K562 (cell line): Measurements from ENCODE around the gene ZBTB20. TPM values are rescaled to one million over a fixed set of nuclear protein-coding genes. Genes with fewer than 3 reads are reported as not detected.

Experiments
- ATAC-seq: fragments of 200-7000 bp; cut with Tn5 transposase; 3 replicates; pipeline ENCODE4 v1.9.1; 2020; ENCODE audit warnings: moderate library complexity
- BruUV-seq: library from RNA; stranded (reverse); fragments of 400-500 nt; replicated peaks from 2 replicates; lab custom pipeline; 2021; lab: Mats Ljungman, UMichigan
- CTCF ChIA-PET: fragments of 300-600 bp; formaldehyde crosslinking; extraction: SDS; loops from one replicate; lab custom pipeline; 2021; ENCODE audit warnings: low intra/inter-chr PET ratio; lab: Yijun Ruan, JAX
- POLR2A ChIA-PET: fragments of 300-600, 350-650 bp; sonication (Branson Sonifier 250); formaldehyde crosslinking; extraction: SDS; loops from one replicate; lab custom pipeline; 2021; ENCODE audit warnings: antibody characterized with exemption, inconsistent platforms; lab: Yijun Ruan, JAX
- DNase-seq, 4 experiments: peaks; one replicate each; pipeline versions ENCODE4 v3.0.0 to v3.0.0-alpha.2; 2011 to 2018; ENCODE audit warnings: low spot score in 3 of 4, mixed read lengths in 3 of 4; ENCODE audit errors: extremely low read depth in 1 of 4
- FAIRE-seq: peaks from 2 replicates; lab custom pipeline; 2011; peaks lifted over from hg19 to GRCh38; lab: Jason Lieb, UNC
- H2AFZ ChIP-seq: 2 replicates; pipeline ENCODE4 v1.6.0; 2011; ENCODE audit warnings: low read depth, low read length, control low read depth, inconsistent platforms
- H3K27ac ChIP-seq: fragments of 200-600 bp; 3 replicates; pipeline ENCODE4 v1.8.0; 2011; ENCODE audit warnings: low read depth, mild to moderate bottlenecking, control low read depth, inconsistent platforms, low read length, moderate library complexity, mixed read lengths; ENCODE audit errors: extremely low read depth
- H3K27me3 ChIP-seq, 2 experiments: fragments of 300-600 bp in 1 of 2; 2 replicates in 1 of 2; 3 replicates in 1 of 2; pipeline versions ENCODE4 v1.6.0 to v1.8.0; 2011; ENCODE audit warnings: inconsistent platforms in 2 of 2, low read length in 2 of 2, mild to moderate bottlenecking in 1 of 2, mixed read lengths in 1 of 2, moderate library complexity in 1 of 2; ENCODE audit not compliant: control insufficient read depth in 2 of 2, insufficient read depth in 2 of 2
- H3K36me3 ChIP-seq: fragments of 300-600 bp; 3 replicates; pipeline ENCODE4 v1.8.0; 2011; ENCODE audit warnings: mild to moderate bottlenecking, low read length, inconsistent platforms; ENCODE audit not compliant: control insufficient read depth, insufficient read depth
- H3K4me1 ChIP-seq, 2 experiments: fragments of 200-600 bp in 1 of 2; replicated peaks in 1 of 2; 2 replicates in 1 of 2; 3 replicates in 1 of 2; pipeline versions ENCODE4 v1.5.1 to v1.8.0; 2011; ENCODE audit warnings: inconsistent platforms in 2 of 2, low read length in 2 of 2, mild to moderate bottlenecking in 1 of 2, mixed read lengths in 1 of 2, moderate library complexity in 1 of 2; ENCODE audit not compliant: control insufficient read depth in 2 of 2, insufficient read depth in 2 of 2
- H3K4me2 ChIP-seq: 2 replicates; pipeline ENCODE4 v1.6.1; 2011; ENCODE audit warnings: low read length, control low read depth, inconsistent platforms, mixed read lengths; ENCODE audit not compliant: insufficient read depth
- H3K4me3 ChIP-seq: fragments of 200-600 bp; sonication (generic), shearing (Covaris generic); 2 replicates; pipeline ENCODE4 v1.5.1; 2016; ENCODE audit warnings: control low read depth, inconsistent platforms
- H3K79me2 ChIP-seq: fragments of 200-600 bp; 3 replicates; pipeline ENCODE4 v1.8.0; 2011; ENCODE audit warnings: low read length, inconsistent platforms; ENCODE audit not compliant: control insufficient read depth, insufficient read depth
- H3K9ac ChIP-seq, 2 experiments: 2 replicates each; pipeline versions ENCODE4 v1.6.0 to v1.6.1; 2011; ENCODE audit warnings: low read depth in 2 of 2, low read length in 2 of 2, control low read depth in 1 of 2, inconsistent platforms in 1 of 2, mild to moderate bottlenecking in 1 of 2, mixed read lengths in 1 of 2; ENCODE audit not compliant: insufficient read depth in 1 of 2
- H3K9me1 ChIP-seq: one replicate; pipeline ENCODE4 v1.6.0; 2011; ENCODE audit warnings: inconsistent platforms, mild to moderate bottlenecking, low read length, moderate library complexity; ENCODE audit not compliant: control insufficient read depth, insufficient read depth
- H3K9me3 ChIP-seq: replicated peaks from 2 replicates; pipeline ENCODE4 v1.5.1; 2011; ENCODE audit warnings: low read depth, low read length, inconsistent platforms; ENCODE audit not compliant: control insufficient read depth, insufficient read depth
- H4K20me1 ChIP-seq: replicated peaks from 2 replicates; pipeline ENCODE4 v1.6.1; 2011; ENCODE audit warnings: low read length, inconsistent platforms, mixed read lengths; ENCODE audit not compliant: control insufficient read depth, insufficient read depth
- EP400 ChIP-seq: fragments of 450-650 bp; IDR thresholded peaks from 2 replicates; pipeline ENCODE4 v1.6.1; 2017; ENCODE audit warnings: antibody characterized with exemption, mild to moderate bottlenecking, moderate library complexity
- ETV5 ChIP-seq: sonication (generic); formaldehyde crosslinking; IDR thresholded peaks from 2 replicates; pipeline ENCODE4 v1.4.0; 2020; ENCODE audit warnings: low read depth, mild to moderate bottlenecking, missing genetic modification reagents
- KAT7 ChIP-seq: sonication (generic); formaldehyde crosslinking; IDR thresholded peaks from 2 replicates; pipeline ENCODE4 v1.8.0; 2022; ENCODE audit warnings: missing genetic modification reagents, mild to moderate bottlenecking, borderline replicate concordance
- SLC30A9 ChIP-seq: fragments of 250-450 bp; sonication (Bioruptor Pico); IDR thresholded peaks from 2 replicates; pipeline ENCODE4 v1.8.0; 2022; ENCODE audit warnings: mild to moderate bottlenecking, moderate library complexity
- SRF ChIP-seq, 2 experiments: fragments of 250-450, 450-650 bp in 1 of 2; sonication (Bioruptor Pico) in 1 of 2; sonication (generic) in 1 of 2; formaldehyde crosslinking; IDR thresholded peaks; 2 replicates each; pipeline versions ENCODE4 v1.5.0 to v1.5.1; 2020 to 2022; ENCODE audit warnings: mild to moderate bottlenecking in 1 of 2, missing genetic modification reagents in 1 of 2
- ZNF212 ChIP-seq: fragments of 450-650 bp; formaldehyde crosslinking; IDR thresholded peaks from 2 replicates; pipeline ENCODE4 v1.4.0; 2020; ENCODE audit warnings: mild to moderate bottlenecking
- ZNF324 ChIP-seq: fragments of 250-450 bp; sonication (Bioruptor Pico); IDR thresholded peaks from 2 replicates; pipeline ENCODE4 v1.4.0; 2020; ENCODE audit warnings: mild to moderate bottlenecking
- WGBS: fragments of 100-300 bp; shearing (Covaris generic); methylation state at CpG from one replicate; pipeline ENCODE4 v1.1.6; 2016; ENCODE audit warnings: low coverage, mixed read lengths; ENCODE audit not compliant: insufficient coverage; ENCODE audit errors: missing lambda C conversion rate; 5-methylcytosine and 5-hydroxymethylcytosine counted together
- in situ Hi-C: fragments of 300-500 bp; cut with MboI; formaldehyde crosslinking; loops from 4 replicates; pipeline ENCODE4 v1.15.0; 2018; ENCODE audit warnings: inconsistent platforms, mixed read lengths
- intact Hi-C: fragments of 100-400 bp; cut with micrococcal nuclease; formaldehyde crosslinking; loops from 2 replicates; pipeline ENCODE4 v1.14.2; 2022
- polyA plus RNA-seq, 8 experiments: library from polyadenylated mRNA; depleted of rRNA in 4 of 8; stranded (reverse) in 5 of 8; unstranded in 3 of 8; fragments of >200 nt; fragmentation: Nextera tagmentation in 2 of 8; fragmentation: Illumina TruSeq in 1 of 8; extraction: Ambion mirVana in 2 of 8; extraction: Trizol in 1 of 8; gene quantifications; 2 replicates each; pipeline versions ENCODE4 v1.2.1 to v1.2.3, GENCODE V29; 2011 to 2014; ENCODE audit warnings: inconsistent platforms in 1 of 8, missing spikeins in 1 of 8
- total RNA-seq, 7 experiments: library from RNA; depleted of rRNA in 6 of 7; stranded (reverse); fragments of >200 nt in 6 of 7; fragmentation: Illumina TruSeq in 2 of 7; extraction: Trizol in 2 of 7; gene quantifications; 2 replicates each; pipeline versions ENCODE4 v1.2.1 to v1.2.3, GENCODE V29; 2011 to 2021; ENCODE audit warnings: low replicate concordance in 1 of 7
- TF ChIP-seq, protein P1 (sequence below): fragments of 250-450 bp; sonication (Bioruptor Pico); IDR thresholded peaks from 2 replicates; pipeline ENCODE4 v1.5.0; 2022; ENCODE audit warnings: mild to moderate bottlenecking
- TF ChIP-seq, protein P2 (sequence below): fragments of 250-450 bp; sonication (Bioruptor Pico); IDR thresholded peaks from 2 replicates; pipeline ENCODE4 v1.5.0; 2020; ENCODE audit warnings: mild to moderate bottlenecking
- TF ChIP-seq, protein P3 (sequence below): fragments of 250-450 bp; sonication (Bioruptor Pico); IDR thresholded peaks from 2 replicates; pipeline ENCODE4 v1.5.0; 2020; ENCODE audit warnings: mild to moderate bottlenecking, borderline replicate concordance

Gene ZBTB20
- total and polyA plus RNA-seq, 9 of the 15 experiments (the other 6 are each of a cell fraction or from before 2014, with no cell fraction given): 0.17 to 1.7 (median 0.45) TPM

DNA sequence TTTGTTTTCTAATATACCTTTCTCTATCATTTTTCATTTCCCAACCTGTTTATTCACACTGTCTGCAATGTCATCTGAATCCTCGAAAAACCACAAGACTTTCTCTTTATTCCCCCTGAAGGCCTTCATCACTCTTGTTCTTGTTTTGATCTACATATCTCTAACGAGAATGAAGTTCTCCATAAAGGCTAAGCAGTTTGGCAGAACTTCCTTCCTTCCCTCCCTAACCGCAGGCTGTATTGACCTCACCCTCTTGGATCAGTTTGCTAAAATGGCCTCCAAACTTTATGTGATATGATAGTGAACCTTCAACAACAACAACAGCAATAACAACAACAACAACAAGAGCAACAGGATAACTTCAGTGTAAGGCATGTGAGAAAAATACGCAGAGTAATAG lies 460.5 kb downstream of the ZBTB20 start:
- ATAC-seq: no peak
- no peak overlapping the region for H2AFZ ChIP-seq
- in situ Hi-C loops: no loop called here
- no peak overlapping the region for H3K4me3 ChIP-seq
- H3K4me1 ChIP-seq: no peaks in the 10 kb centered on the region
- no peaks in the 10 kb centered on the region for H3K79me2 ChIP-seq
- H3K9ac ChIP-seq: no peak overlapping the region
- H3K9me3 ChIP-seq: no peaks in the 10 kb centered on the region
- POLR2A ChIA-PET: no interaction called here
- no peaks in the 10 kb centered on the region for H3K9me1 ChIP-seq
- 0% methylated on average over 4 of the region's 4 CpGs for WGBS
- intact Hi-C loops: no loop called here
- CTCF ChIA-PET: no interaction called here
- no peak for DNase-seq
- no peaks in the 10 kb centered on the region for H3K27me3 ChIP-seq
- FAIRE-seq: no peak
- H3K36me3 ChIP-seq: no peaks in the 10 kb centered on the region
- no peak for TF ChIP-seq SLC30A9
- TF ChIP-seq EP400: no peak
- TF ChIP-seq, protein P1, sequence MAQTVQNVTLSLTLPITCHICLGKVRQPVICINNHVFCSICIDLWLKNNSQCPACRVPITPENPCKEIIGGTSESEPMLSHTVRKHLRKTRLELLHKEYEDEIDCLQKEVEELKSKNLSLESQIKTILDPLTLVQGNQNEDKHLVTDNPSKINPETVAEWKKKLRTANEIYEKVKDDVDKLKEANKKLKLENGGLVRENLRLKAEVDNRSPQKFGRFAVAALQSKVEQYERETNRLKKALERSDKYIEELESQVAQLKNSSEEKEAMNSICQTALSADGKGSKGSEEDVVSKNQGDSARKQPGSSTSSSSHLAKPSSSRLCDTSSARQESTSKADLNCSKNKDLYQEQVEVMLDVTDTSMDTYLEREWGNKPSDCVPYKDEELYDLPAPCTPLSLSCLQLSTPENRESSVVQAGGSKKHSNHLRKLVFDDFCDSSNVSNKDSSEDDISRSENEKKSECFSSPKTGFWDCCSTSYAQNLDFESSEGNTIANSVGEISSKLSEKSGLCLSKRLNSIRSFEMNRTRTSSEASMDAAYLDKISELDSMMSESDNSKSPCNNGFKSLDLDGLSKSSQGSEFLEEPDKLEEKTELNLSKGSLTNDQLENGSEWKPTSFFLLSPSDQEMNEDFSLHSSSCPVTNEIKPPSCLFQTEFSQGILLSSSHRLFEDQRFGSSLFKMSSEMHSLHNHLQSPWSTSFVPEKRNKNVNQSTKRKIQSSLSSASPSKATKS (CRISPR knock-in tag): no peak
- no peak for TF ChIP-seq ETV5 (CRISPR knock-in tag)
- no peak for TF ChIP-seq KAT7 (CRISPR knock-in tag)
- TF ChIP-seq, protein P2, sequence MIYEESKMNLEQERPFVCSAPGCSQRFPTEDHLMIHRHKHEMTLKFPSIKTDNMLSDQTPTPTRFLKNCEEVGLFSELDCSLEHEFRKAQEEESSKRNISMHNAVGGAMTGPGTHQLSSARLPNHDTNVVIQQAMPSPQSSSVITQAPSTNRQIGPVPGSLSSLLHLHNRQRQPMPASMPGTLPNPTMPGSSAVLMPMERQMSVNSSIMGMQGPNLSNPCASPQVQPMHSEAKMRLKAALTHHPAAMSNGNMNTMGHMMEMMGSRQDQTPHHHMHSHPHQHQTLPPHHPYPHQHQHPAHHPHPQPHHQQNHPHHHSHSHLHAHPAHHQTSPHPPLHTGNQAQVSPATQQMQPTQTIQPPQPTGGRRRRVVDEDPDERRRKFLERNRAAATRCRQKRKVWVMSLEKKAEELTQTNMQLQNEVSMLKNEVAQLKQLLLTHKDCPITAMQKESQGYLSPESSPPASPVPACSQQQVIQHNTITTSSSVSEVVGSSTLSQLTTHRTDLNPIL: no peak
- no peak for TF ChIP-seq ZNF212 (CRISPR knock-in tag)
- TF ChIP-seq SRF (CRISPR knock-in tag; IDR thresholded peaks at IDR 0.05): no peak
- TF ChIP-seq ZNF324 (CRISPR knock-in tag): no peak
- TF ChIP-seq, protein P3, sequence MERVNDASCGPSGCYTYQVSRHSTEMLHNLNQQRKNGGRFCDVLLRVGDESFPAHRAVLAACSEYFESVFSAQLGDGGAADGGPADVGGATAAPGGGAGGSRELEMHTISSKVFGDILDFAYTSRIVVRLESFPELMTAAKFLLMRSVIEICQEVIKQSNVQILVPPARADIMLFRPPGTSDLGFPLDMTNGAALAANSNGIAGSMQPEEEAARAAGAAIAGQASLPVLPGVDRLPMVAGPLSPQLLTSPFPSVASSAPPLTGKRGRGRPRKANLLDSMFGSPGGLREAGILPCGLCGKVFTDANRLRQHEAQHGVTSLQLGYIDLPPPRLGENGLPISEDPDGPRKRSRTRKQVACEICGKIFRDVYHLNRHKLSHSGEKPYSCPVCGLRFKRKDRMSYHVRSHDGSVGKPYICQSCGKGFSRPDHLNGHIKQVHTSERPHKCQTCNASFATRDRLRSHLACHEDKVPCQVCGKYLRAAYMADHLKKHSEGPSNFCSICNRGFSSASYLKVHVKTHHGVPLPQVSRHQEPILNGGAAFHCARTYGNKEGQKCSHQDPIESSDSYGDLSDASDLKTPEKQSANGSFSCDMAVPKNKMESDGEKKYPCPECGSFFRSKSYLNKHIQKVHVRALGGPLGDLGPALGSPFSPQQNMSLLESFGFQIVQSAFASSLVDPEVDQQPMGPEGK: no peak
- no peak overlapping the region for H3K4me2 ChIP-seq
- no peaks in the 10 kb centered on the region for H4K20me1 ChIP-seq
- no peak overlapping the region for H3K27ac ChIP-seq
- BruUV-seq: no TSS peak
